Activated CD4-positive, alpha-beta T cell treated with anti-CD3 and anti-CD28 coated beads, Interleukin-2, amount 10 ng/mL, durations not matched to agents 24 days and 14 days (primary cell): ENCODE measurements around the gene IQSEC1. TPM values are rescaled to one million over a fixed set of nuclear protein-coding genes. Genes with fewer than 3 reads are reported as not detected.

Experiments
- DNase-seq: peaks from one replicate; pipeline ENCODE4 v3.0.0; 2022
- H3K27ac Mint-ChIP-seq: one replicate; pipeline ENCODE4 v1.8.0; 2022; ENCODE audit warnings: mild to moderate bottlenecking, mixed read lengths
- H3K27me3 Mint-ChIP-seq: one replicate; pipeline ENCODE4 v1.8.0; 2022; ENCODE audit warnings: mixed read lengths
- H3K36me3 Mint-ChIP-seq: one replicate; pipeline ENCODE4 v1.8.0; 2022; ENCODE audit warnings: low read depth, mild to moderate bottlenecking, mixed read lengths
- H3K4me1 Mint-ChIP-seq: one replicate; pipeline ENCODE4 v1.8.0; 2021; ENCODE audit warnings: mixed read lengths
- H3K4me3 Mint-ChIP-seq: one replicate; pipeline ENCODE4 v1.8.0; 2022; ENCODE audit warnings: mild to moderate bottlenecking, moderate library complexity, mixed read lengths
- H3K9me3 Mint-ChIP-seq: one replicate; pipeline ENCODE4 v1.8.0; 2021; ENCODE audit warnings: mixed read lengths
- intact Hi-C: fragments of 100-400 bp; cut with micrococcal nuclease; formaldehyde crosslinking; loops from one replicate; pipeline ENCODE4 v1.15.1; 2023
- total RNA-seq: library from RNA; stranded (reverse); gene quantifications from 2 replicates; pipeline ENCODE4 v1.2.3, GENCODE V29; 2022

Gene IQSEC1
- total RNA-seq, 1 donor from 2014 or later: 22.5 TPM

DNA sequence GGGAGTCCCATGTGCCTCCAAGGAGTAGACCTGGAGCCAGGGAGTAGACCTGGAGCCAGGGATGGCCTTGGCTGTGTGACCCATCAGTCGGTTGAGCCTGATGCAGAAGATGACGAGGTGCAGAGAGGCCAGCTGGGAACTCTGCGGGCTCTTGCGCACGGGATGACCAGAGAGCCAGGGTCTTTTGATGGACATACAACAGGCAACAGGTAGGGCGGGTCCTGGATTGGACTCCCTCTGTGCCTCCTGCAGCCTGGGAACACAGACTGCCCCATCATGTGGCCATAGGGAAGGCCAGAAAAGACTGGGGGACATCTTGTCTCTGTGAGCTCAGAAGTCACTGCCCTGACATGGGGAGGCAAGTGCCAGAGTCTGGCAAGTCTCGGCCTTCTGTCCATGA, 164.4 kb downstream of the IQSEC1 start:
- no peak overlapping the region for H3K27ac Mint-ChIP-seq
- no peaks in the 10 kb centered on the region for H3K27me3 Mint-ChIP-seq
- intact Hi-C loops: no loop called here
- H3K4me1 Mint-ChIP-seq: no peaks in the 10 kb centered on the region
- no peaks in the 10 kb centered on the region for H3K9me3 Mint-ChIP-seq
- DNase-seq: no peak
- H3K4me3 Mint-ChIP-seq: no peak overlapping the region
- H3K36me3 Mint-ChIP-seq: peaks cover 33% of the 10 kb centered on the region

DNA sequence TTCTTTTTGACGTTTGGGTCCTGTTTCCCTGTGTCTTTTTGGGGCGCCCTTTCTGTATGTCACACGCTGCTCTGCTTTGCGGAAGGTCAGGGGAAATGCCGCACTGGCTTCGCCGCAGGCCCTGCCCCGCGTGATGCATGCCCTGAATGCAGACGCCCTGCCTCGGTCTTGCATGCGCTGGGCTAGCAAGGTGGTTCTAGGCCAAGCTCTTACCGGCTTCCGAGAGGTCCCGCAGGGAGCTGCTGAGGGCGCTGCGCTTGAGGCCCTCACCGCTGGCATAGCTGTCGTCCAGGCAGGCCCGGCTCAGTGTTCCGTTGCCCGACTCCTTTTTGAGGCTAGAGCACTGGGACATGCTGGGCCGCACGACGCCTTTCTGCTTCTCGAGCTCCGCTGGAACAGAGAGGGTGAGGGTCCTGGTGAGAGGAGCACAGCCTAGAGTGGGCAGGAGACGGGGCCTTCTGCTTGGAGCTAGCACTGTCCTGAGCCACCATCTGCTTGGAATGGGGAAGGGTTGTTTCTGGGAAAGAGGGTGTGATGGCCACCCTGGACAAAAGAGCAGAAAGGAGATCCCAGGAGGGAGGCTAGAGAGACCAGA, 165.0 kb downstream of the IQSEC1 start:
- no peak for DNase-seq
- Mint-ChIP-seq H3K36me3 (peaks cover 32% of the 10 kb centered on the region), H3K9me3 (no peaks in the 10 kb centered on the region), H3K27ac (no peak overlapping the region), H3K4me1 (no peaks in the 10 kb centered on the region), H3K4me3 (no peak overlapping the region), H3K27me3 (no peaks in the 10 kb centered on the region)
- intact Hi-C loops: no loop called here

GRCh38 chr3:12907729-12908128, 165.5 kb downstream of the IQSEC1 start:
- Mint-ChIP-seq H3K4me1 (no peaks in the 10 kb centered on the region), H3K9me3 (no peaks in the 10 kb centered on the region), H3K4me3 (no peak overlapping the region), H3K36me3 (peaks cover 28% of the 10 kb centered on the region), H3K27ac (no peak overlapping the region), H3K27me3 (no peaks in the 10 kb centered on the region)
- intact Hi-C loops: no loop called here
- no peak for DNase-seq

GRCh38 chr3:12907296-12907695, 165.9 kb downstream of the IQSEC1 start:
- no peak for DNase-seq
- Mint-ChIP-seq H3K4me1 (no peaks in the 10 kb centered on the region), H3K36me3 (peaks cover 26% of the 10 kb centered on the region), H3K27ac (no peak overlapping the region), H3K27me3 (no peaks in the 10 kb centered on the region), H3K9me3 (no peaks in the 10 kb centered on the region), H3K4me3 (no peak overlapping the region)
- intact Hi-C loops: no loop called here

- no peak overlapping the region for H3K27ac Mint-ChIP-seq
- H3K9me3 Mint-ChIP-seq: no peaks in the 10 kb centered on the region
- no peaks in the 10 kb centered on the region for H3K4me1 Mint-ChIP-seq
- intact Hi-C loops: no loop called here
- no peak for DNase-seq
- H3K4me3 Mint-ChIP-seq: no peak overlapping the region
- H3K27me3 Mint-ChIP-seq: no peaks in the 10 kb centered on the region
- peaks cover 26% of the 10 kb centered on the region for H3K36me3 Mint-ChIP-seq
These were observed 166.3 kb downstream of the IQSEC1 start for GRCh38 chr3:12906916-12907290.

DNA sequence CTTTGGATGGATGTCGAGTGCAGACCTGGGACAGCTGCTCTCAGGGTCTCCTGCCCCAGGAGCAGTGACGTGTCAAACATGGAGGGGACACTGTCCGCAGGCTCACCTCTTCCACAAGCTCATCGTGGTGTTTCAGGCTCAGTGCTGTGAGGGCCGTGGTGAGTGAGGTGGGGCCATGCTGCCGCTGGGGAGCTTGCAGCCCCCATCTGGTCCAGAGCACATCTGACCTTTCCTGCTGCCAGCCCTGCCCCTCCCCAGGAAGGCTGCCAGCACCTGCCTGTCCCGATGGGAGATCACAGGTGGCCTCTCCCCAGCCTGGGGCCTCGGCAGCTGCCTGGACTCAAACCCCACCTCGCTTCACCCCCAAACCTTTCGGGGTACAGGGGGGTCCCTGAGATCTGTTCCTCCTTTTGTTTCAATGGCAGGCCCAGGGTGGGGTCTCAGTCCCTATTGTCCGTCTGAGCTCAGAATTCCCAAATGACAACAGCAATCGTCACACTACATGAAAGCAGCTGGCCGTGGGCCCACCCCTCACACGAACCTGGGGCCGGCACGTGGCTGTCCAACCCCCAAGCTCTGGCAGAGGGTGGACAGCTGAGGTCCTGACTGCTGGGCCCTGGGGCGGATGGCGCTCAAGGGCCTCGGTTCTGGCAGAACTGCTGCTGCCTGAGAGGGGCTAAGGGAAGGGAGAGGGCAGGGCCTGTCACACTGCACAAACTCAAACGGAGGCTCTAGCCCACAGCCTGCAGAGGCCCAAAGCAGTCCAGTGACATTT, 166.9 kb downstream of the IQSEC1 start:
- intact Hi-C loops: no loop called here
- Mint-ChIP-seq H3K9me3 (no peaks in the 10 kb centered on the region), H3K27ac (no peak overlapping the region), H3K4me3 (no peak overlapping the region), H3K27me3 (no peaks in the 10 kb centered on the region), H3K4me1 (no peaks in the 10 kb centered on the region), H3K36me3 (peaks cover 28% of the 10 kb centered on the region)
- no peak for DNase-seq

GRCh38 chr3:12905316-12906071, 167.7 kb downstream of the IQSEC1 start:
- Mint-ChIP-seq H3K4me1 (no peaks in the 10 kb centered on the region), H3K9me3 (no peaks in the 10 kb centered on the region), H3K36me3 (peaks cover 26% of the 10 kb centered on the region), H3K27me3 (no peaks in the 10 kb centered on the region), H3K4me3 (no peak overlapping the region), H3K27ac (no peak overlapping the region)
- intact Hi-C loops: no loop called here
- no peak for DNase-seq

DNA sequence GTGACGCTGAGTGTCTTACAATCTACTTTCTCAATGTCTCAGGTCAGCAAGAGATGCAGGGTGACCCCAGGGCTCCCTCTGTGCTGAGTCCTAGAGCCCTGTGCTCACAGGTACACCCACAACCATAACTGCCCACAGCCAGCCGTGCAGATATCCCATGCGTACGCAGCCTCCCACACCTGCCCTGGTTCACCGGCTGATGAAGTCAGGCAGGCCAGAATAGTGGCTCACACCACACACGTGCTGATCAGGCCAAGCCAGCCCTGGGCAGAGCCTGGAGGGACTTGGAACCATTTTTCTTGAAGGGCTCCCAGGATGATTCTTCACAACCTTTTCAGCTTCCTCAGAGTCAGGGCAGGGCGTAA, 168.3 kb downstream of the IQSEC1 start:
- Mint-ChIP-seq H3K27me3 (no peaks in the 10 kb centered on the region), H3K36me3 (peaks cover 25% of the 10 kb centered on the region), H3K4me3 (no peak overlapping the region), H3K9me3 (no peaks in the 10 kb centered on the region), H3K4me1 (no peaks in the 10 kb centered on the region), H3K27ac (no peak overlapping the region)
- DNase-seq: no peak
- intact Hi-C loops: no loop called here

DNA sequence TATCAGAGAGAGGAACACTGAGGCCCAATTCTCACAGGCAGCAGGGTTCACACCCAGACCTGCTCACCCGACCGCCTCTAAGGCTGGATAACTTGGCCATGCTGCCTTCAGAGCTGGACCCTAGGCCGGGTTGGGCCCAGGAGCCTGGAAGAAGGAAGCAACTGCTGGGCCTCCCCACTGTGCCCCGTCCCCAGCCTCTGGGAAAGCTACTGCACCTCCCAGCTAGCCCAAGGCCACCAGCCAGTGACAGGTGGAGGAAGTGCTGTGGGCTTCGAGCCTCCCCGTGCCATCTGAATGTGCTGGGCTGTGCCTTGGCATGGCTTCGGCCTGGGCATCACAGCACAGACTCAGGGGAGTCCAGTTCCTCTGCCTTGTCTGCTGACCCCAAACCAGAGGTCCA, 169.3 kb downstream of the IQSEC1 start:
- DNase-seq: no peak
- intact Hi-C loops: no loop called here
- Mint-ChIP-seq H3K36me3 (peaks cover 22% of the 10 kb centered on the region), H3K4me1 (no peaks in the 10 kb centered on the region), H3K4me3 (no peak overlapping the region), H3K9me3 (no peaks in the 10 kb centered on the region), H3K27me3 (no peaks in the 10 kb centered on the region), H3K27ac (no peak overlapping the region)

GRCh38 chr3:12903000-12903800, 170.0 kb downstream of the IQSEC1 start:
- no peaks in the 10 kb centered on the region for H3K27me3 Mint-ChIP-seq
- intact Hi-C loops: no loop called here
- no peak overlapping the region for H3K4me3 Mint-ChIP-seq
- no peaks in the 10 kb centered on the region for H3K9me3 Mint-ChIP-seq
- no peaks in the 10 kb centered on the region for H3K4me1 Mint-ChIP-seq
- H3K36me3 Mint-ChIP-seq: peaks cover 17% of the 10 kb centered on the region
- no peak for DNase-seq
- no peak overlapping the region for H3K27ac Mint-ChIP-seq

GRCh38 chr3:12902181-12902999, 170.8 kb downstream of the IQSEC1 start:
- no peaks in the 10 kb centered on the region for H3K4me1 Mint-ChIP-seq
- intact Hi-C loops: no loop called here
- DNase-seq: no peak
- H3K4me3 Mint-ChIP-seq: no peak overlapping the region
- peaks cover 14% of the 10 kb centered on the region for H3K36me3 Mint-ChIP-seq
- no peak overlapping the region for H3K27ac Mint-ChIP-seq
- H3K27me3 Mint-ChIP-seq: no peaks in the 10 kb centered on the region
- H3K9me3 Mint-ChIP-seq: no peaks in the 10 kb centered on the region

DNA sequence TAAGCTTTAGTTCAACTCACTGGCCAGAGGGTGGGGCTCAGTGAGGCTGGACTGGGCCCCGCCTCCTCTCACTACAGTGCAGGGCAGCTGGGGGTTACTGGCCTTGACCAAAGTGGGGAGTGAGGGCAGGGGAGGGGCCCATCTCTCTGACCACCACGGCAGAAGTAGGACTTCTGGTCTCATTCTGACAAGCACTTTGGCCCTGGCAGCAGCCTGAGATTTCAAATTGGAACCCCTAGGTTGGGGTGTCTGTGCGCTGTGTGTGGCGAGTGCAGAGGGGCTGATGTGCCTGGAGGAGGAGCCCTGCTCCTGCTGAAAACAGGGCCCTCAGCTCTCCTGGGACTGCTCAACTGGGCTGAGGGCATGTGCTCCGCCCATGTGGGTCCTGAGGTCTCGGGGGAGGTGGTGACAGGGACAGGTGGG, 171.6 kb downstream of the IQSEC1 start:
- no peaks in the 10 kb centered on the region for H3K4me1 Mint-ChIP-seq
- no peak for DNase-seq
- no peaks in the 10 kb centered on the region for H3K27me3 Mint-ChIP-seq
- peaks cover 14% of the 10 kb centered on the region for H3K36me3 Mint-ChIP-seq
- intact Hi-C loops: no loop called here
- H3K4me3 Mint-ChIP-seq: no peak overlapping the region
- H3K27ac Mint-ChIP-seq: no peak overlapping the region
- no peaks in the 10 kb centered on the region for H3K9me3 Mint-ChIP-seq

DNA sequence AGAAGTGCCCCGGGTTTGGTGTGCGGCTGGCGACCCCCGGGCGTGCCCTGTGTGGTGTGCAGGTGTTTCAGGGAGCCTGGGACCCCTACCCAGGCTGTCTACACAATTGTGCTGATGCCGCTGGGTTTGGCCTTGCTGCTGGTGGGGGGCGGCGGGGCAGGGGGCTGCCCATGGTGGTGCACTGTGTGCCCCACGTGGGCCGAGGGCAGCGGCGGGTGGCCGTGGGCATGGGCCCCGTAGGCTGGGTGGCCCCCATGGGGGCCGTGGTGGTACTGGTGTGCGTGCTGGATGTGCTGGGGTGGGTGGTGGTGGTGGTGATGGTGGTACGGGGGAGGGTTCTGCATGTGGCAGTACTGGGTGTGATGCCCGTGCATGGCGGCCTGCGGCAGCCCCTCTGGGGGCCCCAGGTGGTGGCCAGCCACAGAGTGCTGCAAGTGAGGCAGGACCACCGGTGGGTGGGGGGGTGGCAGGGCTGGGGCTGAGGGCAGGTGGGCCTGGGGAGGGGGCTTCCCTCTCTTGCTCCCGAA, 172.3 kb downstream of the IQSEC1 start:
- intact Hi-C loops: no loop called here
- no peak for DNase-seq
- no peak overlapping the region for H3K4me3 Mint-ChIP-seq
- H3K27ac Mint-ChIP-seq: no peak overlapping the region
- no peaks in the 10 kb centered on the region for H3K4me1 Mint-ChIP-seq
- H3K27me3 Mint-ChIP-seq: no peaks in the 10 kb centered on the region
- peaks cover 14% of the 10 kb centered on the region for H3K36me3 Mint-ChIP-seq
- H3K9me3 Mint-ChIP-seq: no peaks in the 10 kb centered on the region
